Measurements from ENCODE around the gene MICAL1.

GRCh38 chr6:109434456-109434855, 21.1 kb downstream of the MICAL1 start:
- TF ChIP-seq CTCF (IDR thresholded peaks at IDR 0.05): no peak
- no peak for TF ChIP-seq POLR2AphosphoS5 (IDR thresholded peaks at IDR 0.05)
- no peak for TF ChIP-seq POLR2A (IDR thresholded peaks at IDR 0.05)

Measured in breast epithelium (tissue), 3 donors.